Endothelial cell of umbilical vein (primary cell): Measurements from ENCODE around the gene KLK3. TPM values are rescaled to one million over a fixed set of nuclear protein-coding genes. Genes with fewer than 3 reads are reported as not detected.

Source experiments
- BruUV-seq: library from RNA; stranded (reverse); fragments of 400-500 nt; replicated peaks from 2 replicates; lab custom pipeline; 2021; lab: Mats Ljungman, UMichigan
- CTCF ChIA-PET: fragments of 300-600, 350-600 bp; sonication (Branson Sonifier 250); formaldehyde crosslinking; loops from one replicate; lab custom pipeline; 2021; ENCODE audit warnings: antibody characterized with exemption, inconsistent platforms; lab: Charles Lee
- POLR2A ChIA-PET: fragments of 300-600, 350-600 bp; sonication (Branson Sonifier 250); formaldehyde crosslinking; loops from one replicate; lab custom pipeline; 2021; ENCODE audit warnings: antibody characterized with exemption, inconsistent platforms; lab: Charles Lee
- DNase-seq: peaks from one replicate; pipeline ENCODE4 v3.0.0-alpha.2; 2011; ENCODE audit warnings: low read depth, low spot score
- FAIRE-seq: peaks from 2 replicates; lab custom pipeline; 2011; peaks lifted over from hg19 to GRCh38; lab: Jason Lieb, UNC
- H2AFZ ChIP-seq: 2 replicates; pipeline ENCODE4 v1.6.0; 2012; ENCODE audit warnings: low read depth, low read length, control low read depth, inconsistent platforms
- H3K27ac ChIP-seq: 2 replicates; pipeline ENCODE4 v1.5.1; 2011; ENCODE audit warnings: low read depth, mild to moderate bottlenecking, control low read depth, low read length, moderate library complexity; ENCODE audit not compliant: insufficient read depth
- H3K27me3 ChIP-seq, 2 experiments: 2 replicates each; pipeline versions ENCODE4 v1.6.0 to v1.6.1; 2011; ENCODE audit warnings: low read length in 2 of 2, mixed read lengths in 1 of 2; ENCODE audit not compliant: control insufficient read depth in 2 of 2, insufficient read depth in 2 of 2
- H3K36me3 ChIP-seq, 2 experiments: 2 replicates in 1 of 2; 3 replicates in 1 of 2; pipeline ENCODE4 v1.5.1; 2011; ENCODE audit warnings: low read length in 2 of 2, mild to moderate bottlenecking in 1 of 2, moderate library complexity in 1 of 2; ENCODE audit not compliant: control insufficient read depth in 2 of 2, insufficient read depth in 2 of 2; ENCODE audit errors: extremely low read depth in 1 of 2
- H3K4me1 ChIP-seq: 3 replicates; pipeline ENCODE4 v1.5.1; 2011; ENCODE audit warnings: mild to moderate bottlenecking, low read length; ENCODE audit not compliant: control insufficient read depth, insufficient read depth; ENCODE audit errors: extremely low read depth
- H3K4me2 ChIP-seq: 2 replicates; pipeline ENCODE4 v1.6.1; 2011; ENCODE audit warnings: low read length, control low read depth, mixed read lengths; ENCODE audit not compliant: insufficient read depth
- H3K4me3 ChIP-seq, 3 experiments: fragments of 200-600 bp in 1 of 3; sonication (generic), shearing (Covaris generic) in 1 of 3; replicated peaks in 1 of 3; 2 replicates each; pipeline ENCODE4 v1.5.1; 2011 to 2016; ENCODE audit warnings: control low read depth in 3 of 3, low read length in 3 of 3, mild to moderate bottlenecking in 2 of 3, inconsistent platforms in 1 of 3, low read depth in 1 of 3, moderate library complexity in 1 of 3; ENCODE audit not compliant: insufficient read depth in 1 of 3
- H3K79me2 ChIP-seq: 2 replicates; pipeline ENCODE4 v1.6.0; 2012; ENCODE audit warnings: low read length, inconsistent platforms; ENCODE audit not compliant: control insufficient read depth, insufficient read depth
- H3K9ac ChIP-seq: replicated peaks from 2 replicates; pipeline ENCODE3; 2011; ENCODE audit warnings: low read length, control low read depth; ENCODE audit not compliant: insufficient read depth; ENCODE audit errors: extremely low read depth
- H3K9me1 ChIP-seq: replicated peaks from 3 replicates; pipeline ENCODE4 v1.6.0; 2011; ENCODE audit warnings: mild to moderate bottlenecking, low read length; ENCODE audit not compliant: control insufficient read depth, insufficient read depth; ENCODE audit errors: extremely low read depth
- H3K9me3 ChIP-seq: replicated peaks from 2 replicates; pipeline ENCODE4 v1.5.1; 2012; ENCODE audit warnings: low read length, inconsistent platforms; ENCODE audit not compliant: control insufficient read depth, insufficient read depth
- H4K20me1 ChIP-seq: replicated peaks from 2 replicates; pipeline ENCODE3; 2011; ENCODE audit warnings: mild to moderate bottlenecking, low read length; ENCODE audit not compliant: control insufficient read depth, insufficient read depth; ENCODE audit errors: extremely low read depth
- EZH2 ChIP-seq: IDR thresholded peaks from 2 replicates; pipeline ENCODE4 v1.6.1; 2012; ENCODE audit warnings: borderline replicate concordance, low read depth, mild to moderate bottlenecking, moderate library complexity, low read length, inconsistent platforms; ENCODE audit not compliant: severe bottlenecking
- FOS ChIP-seq: IDR thresholded peaks from 2 replicates; pipeline ENCODE4 v1.6.1; 2011; ENCODE audit warnings: mild to moderate bottlenecking, low read length, moderate library complexity, borderline replicate concordance; ENCODE audit not compliant: insufficient read depth
- GATA2 ChIP-seq: IDR thresholded peaks from 2 replicates; pipeline ENCODE4 v1.7.0; 2011; ENCODE audit warnings: low read depth, mild to moderate bottlenecking, moderate library complexity, mixed read lengths, low read length; ENCODE audit not compliant: insufficient read length, insufficient read depth
- JUN ChIP-seq: IDR thresholded peaks from 2 replicates; pipeline ENCODE4 v1.6.1; 2011; ENCODE audit warnings: borderline replicate concordance, low read depth; ENCODE audit not compliant: insufficient read length, insufficient read depth
- MYC ChIP-seq: IDR thresholded peaks from one replicate; pipeline ENCODE4 v1.6.1; 2011; ENCODE audit warnings: mild to moderate bottlenecking, low read depth, low read length
- POLR2A ChIP-seq: IDR thresholded peaks from 2 replicates; pipeline ENCODE4 v1.6.1; 2012; ENCODE audit warnings: low read depth, mild to moderate bottlenecking, control low read depth, low read length
- POLR2AphosphoS5 ChIP-seq: IDR thresholded peaks from 2 replicates; pipeline ENCODE4 v1.6.1; 2012; ENCODE audit warnings: low read depth, mild to moderate bottlenecking, control low read depth, low read length, moderate library complexity; ENCODE audit not compliant: insufficient read depth
- dilution Hi-C: fragments of 300-500 bp; cut with MboI; formaldehyde crosslinking; loops from one replicate; pipeline ENCODE4 v1.15.0; 2019; ENCODE audit warnings: low sequenced_read_pairs; ENCODE audit not compliant: extremely low pct_ligation_motif_present
- intact Hi-C: fragments of 100-400 bp; cut with micrococcal nuclease; formaldehyde crosslinking; loops from one replicate; pipeline ENCODE4 v1.10.0; 2022
- polyA plus RNA-seq, 4 experiments: library from polyadenylated mRNA; depleted of rRNA in 3 of 4; stranded (reverse) in 3 of 4; unstranded in 1 of 4; fragments of >200 nt; gene quantifications; 2 replicates each; pipeline versions ENCODE4 v1.2.1 to v1.2.3, GENCODE V29; 2011 to 2012; ENCODE audit warnings: missing spikeins in 1 of 4
- total RNA-seq: library from RNA; stranded (reverse); gene quantifications from 2 replicates; pipeline ENCODE4 v1.2.3, GENCODE V29; 2021
- TF ChIP-seq, protein P1 (sequence below), 2 donors: IDR thresholded peaks; 1 replicate in 1 of 2; 2 replicates in 1 of 2; pipeline ENCODE4 v1.5.1; 2011; ENCODE audit warnings: low read length in 2 of 2, mild to moderate bottlenecking in 2 of 2, moderate library complexity in 2 of 2, control low read depth in 1 of 2, inconsistent platforms in 1 of 2, low read depth in 1 of 2; ENCODE audit not compliant: insufficient read depth in 1 of 2; ENCODE audit errors: extremely low read depth in 1 of 2
- TF ChIP-seq, protein P2 (sequence below): IDR thresholded peaks from 2 replicates; pipeline ENCODE4 v1.6.1; 2011; ENCODE audit not compliant: insufficient read depth, insufficient read length

The KLK3 gene
- total and polyA plus RNA-seq, 2 donors (not counting 3 experiments of a cell fraction or from before 2014, with no cell fraction given), result not detected

DNA sequence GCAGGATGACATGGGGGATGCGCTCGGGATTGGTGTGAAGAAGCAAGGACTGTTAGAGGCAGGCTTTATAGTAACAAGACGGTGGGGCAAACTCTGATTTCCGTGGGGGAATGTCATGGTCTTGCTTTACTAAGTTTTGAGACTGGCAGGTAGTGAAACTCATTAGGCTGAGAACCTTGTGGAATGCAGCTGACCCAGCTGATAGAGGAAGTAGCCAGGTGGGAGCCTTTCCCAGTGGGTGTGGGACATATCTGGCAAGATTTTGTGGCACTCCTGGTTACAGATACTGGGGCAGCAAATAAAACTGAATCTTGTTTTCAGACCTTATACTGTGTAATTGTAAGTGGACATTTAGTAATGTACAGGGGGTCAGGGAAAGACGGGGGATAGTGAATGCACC is 25.5 kb downstream of the KLK3 start:
- Histone ChIP-seq H3K27me3 (peaks cover 0 to 4% of the 10 kb centered on the region in 2 experiments), H3K4me3 (no peak overlapping the region), H3K36me3 (no peaks in the 10 kb centered on the region), H3K27ac (no peak overlapping the region), H3K79me2 (no peaks in the 10 kb centered on the region), H3K9me3 (no peaks in the 10 kb centered on the region), H3K9ac (no peak overlapping the region), H3K9me1 (no peaks in the 10 kb centered on the region), H2AFZ (no peak overlapping the region), H3K4me2 (no peak overlapping the region), H3K4me1 (no peaks in the 10 kb centered on the region), H4K20me1 (no peaks in the 10 kb centered on the region)
- no peak for DNase-seq
- no peak for FAIRE-seq
- POLR2A ChIA-PET, result no interaction called here
- dilution Hi-C loops (no loop called here), intact Hi-C loops (no loop called here)
- BruUV-seq, result no TSS peak
- TF ChIP-seq MYC (no peak), POLR2A (no peak), JUN (no peak), GATA2 (no peak), POLR2AphosphoS5 (no peak), FOS (no peak), EZH2 (no peak)
- TF ChIP-seq, protein P1, sequence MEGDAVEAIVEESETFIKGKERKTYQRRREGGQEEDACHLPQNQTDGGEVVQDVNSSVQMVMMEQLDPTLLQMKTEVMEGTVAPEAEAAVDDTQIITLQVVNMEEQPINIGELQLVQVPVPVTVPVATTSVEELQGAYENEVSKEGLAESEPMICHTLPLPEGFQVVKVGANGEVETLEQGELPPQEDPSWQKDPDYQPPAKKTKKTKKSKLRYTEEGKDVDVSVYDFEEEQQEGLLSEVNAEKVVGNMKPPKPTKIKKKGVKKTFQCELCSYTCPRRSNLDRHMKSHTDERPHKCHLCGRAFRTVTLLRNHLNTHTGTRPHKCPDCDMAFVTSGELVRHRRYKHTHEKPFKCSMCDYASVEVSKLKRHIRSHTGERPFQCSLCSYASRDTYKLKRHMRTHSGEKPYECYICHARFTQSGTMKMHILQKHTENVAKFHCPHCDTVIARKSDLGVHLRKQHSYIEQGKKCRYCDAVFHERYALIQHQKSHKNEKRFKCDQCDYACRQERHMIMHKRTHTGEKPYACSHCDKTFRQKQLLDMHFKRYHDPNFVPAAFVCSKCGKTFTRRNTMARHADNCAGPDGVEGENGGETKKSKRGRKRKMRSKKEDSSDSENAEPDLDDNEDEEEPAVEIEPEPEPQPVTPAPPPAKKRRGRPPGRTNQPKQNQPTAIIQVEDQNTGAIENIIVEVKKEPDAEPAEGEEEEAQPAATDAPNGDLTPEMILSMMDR (IDR thresholded peaks at IDR 0.05; ENCODE audit: extremely low read depth in 1 of 2, insufficient read depth in 1 of 2, low read depth in 1 of 2, low read length in 2 of 2), result no peak
- TF ChIP-seq, protein P2, sequence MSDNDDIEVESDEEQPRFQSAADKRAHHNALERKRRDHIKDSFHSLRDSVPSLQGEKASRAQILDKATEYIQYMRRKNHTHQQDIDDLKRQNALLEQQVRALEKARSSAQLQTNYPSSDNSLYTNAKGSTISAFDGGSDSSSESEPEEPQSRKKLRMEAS, result no peak
- CTCF ChIA-PET, result no interaction called here
